IMR-90 (cell line): ENCODE results near the gene TARS3. TPM values are rescaled to one million over a fixed set of nuclear protein-coding genes. Genes with fewer than 3 reads are reported as not detected.

Source experiments
- ATAC-seq: fragments of 200-7000 bp; cut with Tn5 transposase; 2 replicates; pipeline ENCODE4 v1.9.1; 2020; ENCODE audit warnings: low read depth, mild to moderate bottlenecking, moderate library complexity
- BruUV-seq: library from RNA; stranded (reverse); fragments of 400-500 nt; replicated peaks from 2 replicates; lab custom pipeline; 2021; lab: Mats Ljungman, UMichigan
- CTCF ChIA-PET: fragments of 300-600 bp; formaldehyde crosslinking; extraction: SDS; loops from one replicate; lab custom pipeline; 2021; ENCODE audit warnings: antibody characterized with exemption; lab: Yijun Ruan, JAX
- POLR2A ChIA-PET: fragments of 300-600 bp; sonication (Branson Sonifier 250); formaldehyde crosslinking; loops from one replicate; lab custom pipeline; 2022; ENCODE audit warnings: antibody characterized with exemption; ENCODE audit not compliant: unreplicated experiment; lab: Charles Lee
- DNase-seq: peaks from one replicate; pipeline ENCODE4 v3.0.0; 2013
- H2AFZ ChIP-seq: replicated peaks from 2 replicates; pipeline ENCODE3; 2013; ENCODE audit warnings: low read length, mild to moderate bottlenecking; ENCODE audit not compliant: poor library complexity
- H2AK5ac ChIP-seq: 2 replicates; pipeline ENCODE4 v1.6.1; 2013; ENCODE audit warnings: low read depth, low read length, inconsistent platforms
- H2AK9ac ChIP-seq: replicated peaks from 2 replicates; pipeline ENCODE3; 2013; ENCODE audit warnings: mild to moderate bottlenecking, low read depth, low read length, moderate library complexity; ENCODE audit not compliant: poor library complexity
- H2BK120ac ChIP-seq: 2 replicates; pipeline ENCODE4 v1.6.1; 2013; ENCODE audit warnings: low read depth, low read length, inconsistent platforms
- H2BK15ac ChIP-seq: 3 replicates; pipeline ENCODE4 v1.6.1; 2013; ENCODE audit warnings: low read depth, low read length, inconsistent platforms
- H2BK20ac ChIP-seq: 2 replicates; pipeline ENCODE4 v1.6.1; 2013; ENCODE audit warnings: low read depth, mild to moderate bottlenecking, inconsistent platforms, low read length, moderate library complexity
- H2BK5ac ChIP-seq: 2 replicates; pipeline ENCODE4 v1.6.1; 2013; ENCODE audit warnings: mild to moderate bottlenecking, low read depth, low read length, inconsistent platforms; ENCODE audit not compliant: poor library complexity, severe bottlenecking
- H3K14ac ChIP-seq: replicated peaks from 2 replicates; pipeline ENCODE4 v1.6.1; 2013; ENCODE audit warnings: low read depth, low read length, inconsistent platforms
- H3K18ac ChIP-seq: 2 replicates; pipeline ENCODE4 v1.6.1; 2013; ENCODE audit warnings: low read depth, low read length, control low read depth
- H3K23ac ChIP-seq: 2 replicates; pipeline ENCODE4 v1.6.1; 2013; ENCODE audit warnings: low read depth, low read length, inconsistent platforms
- H3K27ac ChIP-seq: 2 replicates; pipeline ENCODE4 v1.5.1; 2013; ENCODE audit warnings: mild to moderate bottlenecking, control low read depth, low read length; ENCODE audit not compliant: insufficient read depth
- H3K27me3 ChIP-seq: 2 replicates; pipeline ENCODE4 v1.6.1; 2013; ENCODE audit warnings: low read length; ENCODE audit not compliant: control insufficient read depth, insufficient read depth
- H3K36me3 ChIP-seq: 2 replicates; pipeline ENCODE4 v1.6.1; 2013; ENCODE audit warnings: low read length, mixed read lengths; ENCODE audit not compliant: control insufficient read depth, insufficient read depth
- H3K4ac ChIP-seq: 2 replicates; pipeline ENCODE4 v1.6.1; 2013; ENCODE audit warnings: low read depth, low read length, inconsistent platforms
- H3K4me1 ChIP-seq: 2 replicates; pipeline ENCODE4 v1.6.1; 2013; ENCODE audit warnings: low read length, mixed read lengths; ENCODE audit not compliant: control insufficient read depth, insufficient read depth
- H3K4me2 ChIP-seq: 2 replicates; pipeline ENCODE4 v1.6.1; 2013; ENCODE audit warnings: low read depth, mild to moderate bottlenecking, control low read depth, low read length, moderate library complexity
- H3K4me3 ChIP-seq: 2 replicates; pipeline ENCODE4 v1.5.1; 2013; ENCODE audit warnings: low read depth, mild to moderate bottlenecking, control low read depth, low read length, moderate library complexity; ENCODE audit not compliant: insufficient read depth
- H3K56ac ChIP-seq: 2 replicates; pipeline ENCODE4 v1.6.1; 2013; ENCODE audit warnings: low read length, inconsistent platforms; ENCODE audit not compliant: insufficient read depth; ENCODE audit errors: extremely low read depth
- H3K79me1 ChIP-seq, 2 experiments: 2 replicates each; pipeline ENCODE4 v1.6.1; 2013; ENCODE audit warnings: low read length in 2 of 2, inconsistent platforms in 1 of 2, low read depth in 1 of 2
- H3K9ac ChIP-seq: 2 replicates; pipeline ENCODE4 v1.6.1; 2013; ENCODE audit warnings: low read depth, low read length, control low read depth
- H3K9me1 ChIP-seq: 2 replicates; pipeline ENCODE4 v1.6.1; 2013; ENCODE audit warnings: low read length, inconsistent platforms; ENCODE audit not compliant: insufficient read depth
- H3K9me3 ChIP-seq: 2 replicates; pipeline ENCODE4 v1.6.1; 2013; ENCODE audit warnings: low read length; ENCODE audit not compliant: control insufficient read depth, insufficient read depth
- H4K20me1 ChIP-seq: 2 replicates; pipeline ENCODE4 v1.6.1; 2013; ENCODE audit warnings: low read length, inconsistent platforms; ENCODE audit not compliant: insufficient read depth
- H4K5ac ChIP-seq: 2 replicates; pipeline ENCODE4 v1.6.1; 2013; ENCODE audit warnings: mild to moderate bottlenecking, low read depth, low read length, control low read depth
- H4K8ac ChIP-seq, 2 experiments: 2 replicates each; pipeline ENCODE4 v1.6.1; 2013; ENCODE audit warnings: low read depth in 2 of 2, low read length in 2 of 2, control low read depth in 1 of 2, inconsistent platforms in 1 of 2
- H4K91ac ChIP-seq: 2 replicates; pipeline ENCODE4 v1.6.1; 2013; ENCODE audit warnings: low read depth, low read length, inconsistent platforms; ENCODE audit not compliant: insufficient read depth
- BHLHE40 ChIP-seq: fragments of 150-350 bp; IDR thresholded peaks from 2 replicates; pipeline ENCODE4 v1.6.1; 2016; ENCODE audit warnings: mild to moderate bottlenecking, low read depth, low read length
- CEBPB ChIP-seq: IDR thresholded peaks from 2 replicates; pipeline ENCODE4 v1.6.1; 2012; ENCODE audit warnings: low read depth, low read length, improper control_type of control experiment
- CHD1 ChIP-seq: IDR thresholded peaks from 2 replicates; pipeline ENCODE4 v1.6.1; 2012; ENCODE audit warnings: low read depth, low read length, improper control_type of control experiment
- CTCF ChIP-seq: conservative IDR thresholded peaks from 2 replicates; pipeline ENCODE4 v1.5.1; 2012; ENCODE audit warnings: mild to moderate bottlenecking, low read depth, low read length, improper control_type of control experiment
- ELK1 ChIP-seq: fragments of 150-350 bp; IDR thresholded peaks from 2 replicates; pipeline ENCODE4 v1.6.1; 2016; ENCODE audit warnings: low read depth, mild to moderate bottlenecking, low read length, moderate library complexity, borderline replicate concordance
- FOS ChIP-seq: fragments of 150-350 bp; IDR thresholded peaks from 2 replicates; pipeline ENCODE4 v1.6.1; 2016; ENCODE audit warnings: low read depth, low read length
- MAFK ChIP-seq: IDR thresholded peaks from 2 replicates; pipeline ENCODE4 v1.6.1; 2012; ENCODE audit warnings: low read depth, low read length, improper control_type of control experiment
- MAZ ChIP-seq: IDR thresholded peaks from 2 replicates; pipeline ENCODE4 v1.6.1; 2012; ENCODE audit warnings: low read depth, mild to moderate bottlenecking, low read length, improper control_type of control experiment, moderate library complexity, borderline replicate concordance
- MXI1 ChIP-seq: IDR thresholded peaks from 2 replicates; pipeline ENCODE4 v1.6.1; 2012; ENCODE audit warnings: low read depth, mild to moderate bottlenecking, low read length, moderate library complexity, borderline replicate concordance
- NFE2L2 ChIP-seq: fragments of 150-350 bp; IDR thresholded peaks from 2 replicates; pipeline ENCODE4 v1.6.1; 2016; ENCODE audit warnings: low read depth, mild to moderate bottlenecking, low read length
- POLR2A ChIP-seq: IDR thresholded peaks from 2 replicates; pipeline ENCODE4 v1.6.1; 2012; ENCODE audit warnings: mild to moderate bottlenecking, low read depth, low read length
- RAD21 ChIP-seq: IDR thresholded peaks from 2 replicates; pipeline ENCODE4 v1.6.1; 2012; ENCODE audit warnings: low read length, improper control_type of control experiment
- RCOR1 ChIP-seq: IDR thresholded peaks from 2 replicates; pipeline ENCODE4 v1.6.1; 2012; ENCODE audit warnings: mild to moderate bottlenecking, low read length, improper control_type of control experiment; ENCODE audit not compliant: insufficient replicate concordance
- RFX5 ChIP-seq: IDR thresholded peaks from 2 replicates; pipeline ENCODE4 v1.8.0; 2012; ENCODE audit warnings: low read depth, mild to moderate bottlenecking, low read length, moderate library complexity
- SMC3 ChIP-seq: fragments of 150-350 bp; IDR thresholded peaks from 2 replicates; pipeline ENCODE4 v1.6.1; 2016; ENCODE audit warnings: low read depth, mild to moderate bottlenecking, antibody characterized with exemption, low read length, moderate library complexity
- USF2 ChIP-seq: fragments of 150-350 bp; IDR thresholded peaks from 2 replicates; pipeline ENCODE4 v1.6.1; 2017; ENCODE audit warnings: mild to moderate bottlenecking, antibody characterized with exemption, low read length, low read depth
- WGBS, 2 experiments: methylation state at CpG; one replicate each; pipeline versions ENCODE4 v1.1.5 to v1.1.7; 2013; ENCODE audit warnings: missing lambda C conversion rate in 2 of 2; ENCODE audit not compliant: insufficient read length in 1 of 2; ENCODE audit errors: extremely low coverage in 2 of 2; 5-methylcytosine and 5-hydroxymethylcytosine counted together
- dilution Hi-C: fragments of 300-500 bp; cut with HindIII; formaldehyde crosslinking; loops from one replicate; pipeline ENCODE4 v1.14.3; 2018; ENCODE audit warnings: low sequenced_read_pairs; ENCODE audit not compliant: unreplicated experiment
- in situ Hi-C: fragments of 300-500 bp; cut with MboI; formaldehyde crosslinking; loops from 3 replicates; pipeline ENCODE4 v1.14.3; 2019; ENCODE audit warnings: low sequenced_read_pairs, inconsistent platforms, mixed read lengths
- intact Hi-C: fragments of 100-400 bp; cut with micrococcal nuclease; formaldehyde crosslinking; loops from 2 replicates; pipeline ENCODE4 v1.10.0; 2022
- polyA plus RNA-seq, 3 experiments: library from polyadenylated mRNA; depleted of rRNA; stranded (reverse); fragments of >200 nt; gene quantifications; 2 replicates each; pipeline ENCODE4 v1.2.3, GENCODE V29; 2012; ENCODE audit warnings: low replicate concordance in 1 of 3
- total RNA-seq: library from RNA; depleted of rRNA; stranded (reverse); fragments of >200 nt; gene quantifications from 2 replicates; pipeline ENCODE4 v1.2.3, GENCODE V29; 2012

The TARS3 gene
- total and polyA plus RNA-seq, 2 of the 4 experiments (the other 2 are of a cell fraction): 3.4 to 9.3 TPM

GRCh38 chr15:101612676-101613075, 111.6 kb downstream of the TARS3 start:
- Histone ChIP-seq H3K23ac (no peak overlapping the region), H3K27ac (no peak overlapping the region), H2BK20ac (no peak overlapping the region), H3K14ac (no peak overlapping the region), H4K8ac (no peak overlapping the region), H2AK9ac (no peak overlapping the region), H3K27me3 (peaks cover 7% of the 10 kb centered on the region; the same call in 1 of the 2 replicates), H4K20me1 (no peaks in the 10 kb centered on the region), H2BK15ac (no peak overlapping the region), H4K5ac (no peak overlapping the region), H3K56ac (no peak overlapping the region), H4K91ac (no peak overlapping the region), H3K4ac (no peak overlapping the region), H3K4me1 (no peaks in the 10 kb centered on the region; the same call in 1 of the 2 replicates), H3K18ac (no peak overlapping the region), H3K4me2 (no peak overlapping the region), H3K9me3 (no peaks in the 10 kb centered on the region), H3K4me3 (no peak overlapping the region), H3K9me1 (0 out of 2 replicates have a peak, but pooled peaks cover 2% of the 10 kb centered on the region), H2AFZ (no peak overlapping the region), H2BK5ac (no peak overlapping the region), H2BK120ac (no peak overlapping the region), H3K9ac (no peak overlapping the region), H3K79me1 (no peaks in the 10 kb centered on the region), H2AK5ac (no peak overlapping the region), H3K36me3 (no peaks in the 10 kb centered on the region)
- 78% methylated on average over 4 of the region's 11 CpGs; no CpG with 5 or more reads in 1 of the 2 experiments for WGBS, 2 experiments
- intact Hi-C loops: no loop called here
- ChIA-PET CTCF (no interaction called here), POLR2A (no interaction called here)
- BruUV-seq: no TSS peak
- DNase-seq (no peak), ATAC-seq (no peak)
- in situ Hi-C loops: no loop called here
- TF ChIP-seq CEBPB: no peak
- TF ChIP-seq CTCF: no peak
- TF ChIP-seq FOS: no peak
- no peak for TF ChIP-seq RAD21
- no peak for TF ChIP-seq ELK1
- no peak for TF ChIP-seq MXI1
- no peak for TF ChIP-seq MAZ
- no peak for TF ChIP-seq BHLHE40
- TF ChIP-seq CHD1: no peak
- no peak for TF ChIP-seq RFX5
- TF ChIP-seq MAFK: no peak
- TF ChIP-seq USF2: no peak
- TF ChIP-seq POLR2A: no peak
- TF ChIP-seq RCOR1: no peak
- TF ChIP-seq NFE2L2: no peak
- no peak for TF ChIP-seq SMC3
- dilution Hi-C loops: no loop called here
